Measurements from ENCODE around the gene IQCF2. TPM values are rescaled to one million over a fixed set of nuclear protein-coding genes. Genes with fewer than 3 reads are reported as not detected.
"Not testable (repeated sequence)": the region's sequence is repeated elsewhere in the genome, so short reads cannot be mapped to it uniquely, and the experiment has no call there.

Gene IQCF2
- total RNA-seq, 3 donors from 2014 or later (not counting 1 experiment from before 2014, with no cell fraction given) = not detected

- Mint-ChIP-seq H3K4me1 (no peaks in the 10 kb centered on the region), H3K27ac (no peak overlapping the region), H3K9me3 (no peaks in the 10 kb centered on the region), H3K36me3 (no peaks in the 10 kb centered on the region), H3K4me3 (no peak overlapping the region), H3K27me3 (ENCODE audit: low read depth in 2 of 2) (peaks cover 11 to 23% of the 10 kb centered on the region in 2 donors)
- H3K27me3 ChIP-seq (ENCODE audit: control insufficient read depth, insufficient read depth, low read length) = peaks cover under 1% of the 10 kb centered on the region
- no peaks in the 10 kb centered on the region for H3K4me1 ChIP-seq (ENCODE audit: control insufficient read depth, insufficient read depth, low read length)
- intact Hi-C loops (cut with micrococcal nuclease) = no loop called here
- WGBS (ENCODE audit: insufficient coverage) = 92% methylated on average over 13 of the region's 13 CpGs
- TF ChIP-seq CTCF (IDR thresholded peaks at IDR 0.05) = no peak
- no peaks in the 10 kb centered on the region for H3K36me3 ChIP-seq (ENCODE audit: control insufficient read depth, insufficient read depth, low read length)
- no peak overlapping the region for H3K27ac ChIP-seq (ENCODE audit: low read length)
- no peak overlapping the region for H3K4me3 ChIP-seq (ENCODE audit: low read length)
- H3K9me3 ChIP-seq (ENCODE audit: control insufficient read depth, insufficient read depth, low read length) = no peaks in the 10 kb centered on the region
- no peak for ATAC-seq
- DNase-seq = no peak
These were observed 1.5 kb downstream of the IQCF2 start for GRCh38 chr3:51862886-51863285.

GRCh38 chr3:51868896-51869295, 7.5 kb downstream of the IQCF2 start:
- H3K4me1 Mint-ChIP-seq = not testable (repeated sequence)

GRCh38 chr3:51869304-51869703, 7.9 kb downstream of the IQCF2 start:
- Mint-ChIP-seq H3K27me3 (ENCODE audit: low read depth in 2 of 2) (peaks cover 27 to 30% of the 10 kb centered on the region in 2 donors), H3K36me3 (no peaks in the 10 kb centered on the region), H3K9me3 (no peaks in the 10 kb centered on the region), H3K27ac (no peak overlapping the region), H3K4me1 (peaks cover 0 to 2% of the 10 kb centered on the region in 2 donors), H3K4me3 (no peak overlapping the region)
- WGBS (ENCODE audit: insufficient coverage) = 86% methylated on average over 2 of the region's 2 CpGs
- peaks cover 2% of the 10 kb centered on the region for H3K27me3 ChIP-seq (ENCODE audit: control insufficient read depth, insufficient read depth, low read length)
- no peak for ATAC-seq
- no peaks in the 10 kb centered on the region for H3K36me3 ChIP-seq (ENCODE audit: control insufficient read depth, insufficient read depth, low read length)
- intact Hi-C loops (cut with micrococcal nuclease) = no loop called here
- DNase-seq = no peak
- H3K4me3 ChIP-seq (ENCODE audit: low read length) = no peak overlapping the region
- H3K9me3 ChIP-seq (ENCODE audit: control insufficient read depth, insufficient read depth, low read length) = no peaks in the 10 kb centered on the region
- no peak overlapping the region for H3K27ac ChIP-seq (ENCODE audit: low read length)
- no peaks in the 10 kb centered on the region for H3K4me1 ChIP-seq (ENCODE audit: control insufficient read depth, insufficient read depth, low read length)
- no peak for TF ChIP-seq CTCF (IDR thresholded peaks at IDR 0.05)

More at GRCh38 chr3:51868896-51869295, 7.5 kb downstream of the IQCF2 start:
- H3K27me3 Mint-ChIP-seq (ENCODE audit: low read depth in 2 of 2) = peaks cover 26% of the 10 kb centered on the region in 2 donors
- H3K27me3 ChIP-seq (ENCODE audit: control insufficient read depth, insufficient read depth, low read length); intact Hi-C loops (cut with micrococcal nuclease); H3K27ac ChIP-seq (ENCODE audit: low read length); H3K36me3 Mint-ChIP-seq; DNase-seq; H3K4me3 Mint-ChIP-seq; H3K9me3 ChIP-seq (ENCODE audit: control insufficient read depth, insufficient read depth, low read length); H3K4me1 ChIP-seq (ENCODE audit: control insufficient read depth, insufficient read depth, low read length); H3K9me3 Mint-ChIP-seq; H3K36me3 ChIP-seq (ENCODE audit: control insufficient read depth, insufficient read depth, low read length); H3K4me3 ChIP-seq (ENCODE audit: low read length); H3K27ac Mint-ChIP-seq; ATAC-seq: not testable (repeated sequence)
- 100% methylated on average over 1 of the region's 1 CpG for WGBS (ENCODE audit: insufficient coverage)

GRCh38 chr3:51873253-51873766, 11.9 kb downstream of the IQCF2 start:
- Histone ChIP-seq H3K36me3 (ENCODE audit: control insufficient read depth, insufficient read depth, low read length) (no peaks in the 10 kb centered on the region), H3K27ac (ENCODE audit: low read length) (no peak overlapping the region), H3K27me3 (ENCODE audit: control insufficient read depth, insufficient read depth, low read length) (no peaks in the 10 kb centered on the region), H3K4me3 (ENCODE audit: low read length) (no peak overlapping the region), H3K4me1 (ENCODE audit: control insufficient read depth, insufficient read depth, low read length) (no peaks in the 10 kb centered on the region), H3K9me3 (ENCODE audit: control insufficient read depth, insufficient read depth, low read length) (no peaks in the 10 kb centered on the region)
- H3K4me3 Mint-ChIP-seq = no peak overlapping the region
- H3K27ac Mint-ChIP-seq = no peak overlapping the region
- no peaks in the 10 kb centered on the region for H3K9me3 Mint-ChIP-seq
- no peak for TF ChIP-seq CTCF (IDR thresholded peaks at IDR 0.05)
- no peak for DNase-seq
- intact Hi-C loops (cut with micrococcal nuclease) = no loop called here
- no peaks in the 10 kb centered on the region for H3K36me3 Mint-ChIP-seq
- peaks cover 8 to 16% of the 10 kb centered on the region in 2 donors for H3K4me1 Mint-ChIP-seq
- 88% methylated on average over 1 of the region's 1 CpG for WGBS (ENCODE audit: insufficient coverage)
- ATAC-seq = no peak
- H3K27me3 Mint-ChIP-seq (ENCODE audit: low read depth in 2 of 2) = peaks cover 24 to 27% of the 10 kb centered on the region in 2 donors
